ENCODE results near the gene TSPAN7. TPM values are rescaled to one million over a fixed set of nuclear protein-coding genes. Genes with fewer than 3 reads are reported as not detected.

Gene TSPAN7
- total RNA-seq, 1 experiment from 2014 or later = not detected

DNA sequence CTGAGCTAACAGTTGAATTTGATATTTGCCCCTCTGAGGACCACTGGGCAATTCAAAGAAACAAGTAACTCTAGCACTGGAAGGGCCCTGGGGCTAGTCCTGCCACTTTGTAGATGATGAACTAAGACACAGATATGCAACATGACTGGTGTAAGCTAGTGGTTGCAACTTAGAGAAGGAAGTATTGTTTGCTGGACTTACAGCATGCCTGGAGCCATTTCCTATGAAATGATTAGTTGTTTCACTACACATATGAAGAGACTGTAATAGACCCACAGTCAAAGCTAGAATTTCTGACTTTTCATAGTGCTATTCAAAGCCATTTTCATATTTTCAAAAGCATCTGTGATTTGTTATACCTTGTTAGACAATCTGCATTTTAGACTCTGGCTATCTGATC is 96.2 kb downstream of the TSPAN7 start:
- TF ChIP-seq, protein P1, sequence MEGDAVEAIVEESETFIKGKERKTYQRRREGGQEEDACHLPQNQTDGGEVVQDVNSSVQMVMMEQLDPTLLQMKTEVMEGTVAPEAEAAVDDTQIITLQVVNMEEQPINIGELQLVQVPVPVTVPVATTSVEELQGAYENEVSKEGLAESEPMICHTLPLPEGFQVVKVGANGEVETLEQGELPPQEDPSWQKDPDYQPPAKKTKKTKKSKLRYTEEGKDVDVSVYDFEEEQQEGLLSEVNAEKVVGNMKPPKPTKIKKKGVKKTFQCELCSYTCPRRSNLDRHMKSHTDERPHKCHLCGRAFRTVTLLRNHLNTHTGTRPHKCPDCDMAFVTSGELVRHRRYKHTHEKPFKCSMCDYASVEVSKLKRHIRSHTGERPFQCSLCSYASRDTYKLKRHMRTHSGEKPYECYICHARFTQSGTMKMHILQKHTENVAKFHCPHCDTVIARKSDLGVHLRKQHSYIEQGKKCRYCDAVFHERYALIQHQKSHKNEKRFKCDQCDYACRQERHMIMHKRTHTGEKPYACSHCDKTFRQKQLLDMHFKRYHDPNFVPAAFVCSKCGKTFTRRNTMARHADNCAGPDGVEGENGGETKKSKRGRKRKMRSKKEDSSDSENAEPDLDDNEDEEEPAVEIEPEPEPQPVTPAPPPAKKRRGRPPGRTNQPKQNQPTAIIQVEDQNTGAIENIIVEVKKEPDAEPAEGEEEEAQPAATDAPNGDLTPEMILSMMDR (conservative IDR thresholded peaks at IDR 0.05) = no peak
- no peak for TF ChIP-seq EZH2 (IDR thresholded peaks at IDR 0.05; ENCODE audit: low read depth)
- intact Hi-C loops (cut with micrococcal nuclease; ENCODE audit: unreplicated experiment) = no loop called here
- no peaks in the 10 kb centered on the region for H3K79me2 ChIP-seq (ENCODE audit: low read depth)
- H4K20me1 ChIP-seq (ENCODE audit: insufficient read depth) = no peaks in the 10 kb centered on the region
- no peak overlapping the region for H3K4me2 ChIP-seq
- no peak overlapping the region for H3K4me3 ChIP-seq
- no peaks in the 10 kb centered on the region for H3F3A ChIP-seq (ENCODE audit: insufficient read depth, low read depth)
- no peaks in the 10 kb centered on the region for H3K9me3 ChIP-seq (ENCODE audit: insufficient read depth, low read depth)
- no peak overlapping the region for H2AFZ ChIP-seq
- H3K27ac ChIP-seq = no peak overlapping the region
- CTCF ChIA-PET = no interaction called here
- H3K9me2 ChIP-seq (ENCODE audit: insufficient read depth) = no peaks in the 10 kb centered on the region
- POLR2A ChIA-PET (ENCODE audit: unreplicated experiment) = no interaction called here
- no TSS peak for BruUV-seq (replicated peaks)
- no peaks in the 10 kb centered on the region for H3K4me1 ChIP-seq (replicated peaks; ENCODE audit: insufficient read depth)
- DNase-seq = no peak
- no peaks in the 10 kb centered on the region for H3K27me3 ChIP-seq (ENCODE audit: insufficient read depth, low read depth)
- no peaks in the 10 kb centered on the region for H3K36me3 ChIP-seq (ENCODE audit: low read depth)

- intact Hi-C loops (cut with micrococcal nuclease; ENCODE audit: unreplicated experiment) = no loop called here
- TF ChIP-seq, protein P1 (conservative IDR thresholded peaks at IDR 0.05) = no peak
- TF ChIP-seq EZH2 (IDR thresholded peaks at IDR 0.05; ENCODE audit: low read depth) = no peak
- POLR2A ChIA-PET (ENCODE audit: unreplicated experiment) = no interaction called here
- H2AFZ ChIP-seq = no peak overlapping the region
- no peak overlapping the region for H3K27ac ChIP-seq
- H3K9me2 ChIP-seq (ENCODE audit: insufficient read depth) = no peaks in the 10 kb centered on the region
- H4K20me1 ChIP-seq (ENCODE audit: insufficient read depth) = no peaks in the 10 kb centered on the region
- H3F3A ChIP-seq (ENCODE audit: insufficient read depth, low read depth) = no peaks in the 10 kb centered on the region
- no peak overlapping the region for H3K4me2 ChIP-seq
- H3K27me3 ChIP-seq (ENCODE audit: insufficient read depth, low read depth) = no peaks in the 10 kb centered on the region
- DNase-seq = no peak
- H3K4me1 ChIP-seq (replicated peaks; ENCODE audit: insufficient read depth) = no peaks in the 10 kb centered on the region
- CTCF ChIA-PET = no interaction called here
- BruUV-seq (replicated peaks) = no TSS peak
- H3K79me2 ChIP-seq (ENCODE audit: low read depth) = no peaks in the 10 kb centered on the region
- H3K4me3 ChIP-seq = no peak overlapping the region
- no peaks in the 10 kb centered on the region for H3K36me3 ChIP-seq (ENCODE audit: low read depth)
- H3K9me3 ChIP-seq (ENCODE audit: insufficient read depth, low read depth) = no peaks in the 10 kb centered on the region
Measured at GRCh38 chrX:38660395-38661102, 99.2 kb downstream of the TSPAN7 start.

GRCh38 chrX:38661103-38661441 is 99.7 kb downstream of the TSPAN7 start:
- Histone ChIP-seq H3K9me2 (ENCODE audit: insufficient read depth) (no peaks in the 10 kb centered on the region), H3K36me3 (ENCODE audit: low read depth) (no peaks in the 10 kb centered on the region), H3K27me3 (ENCODE audit: insufficient read depth, low read depth) (no peaks in the 10 kb centered on the region), H2AFZ (no peak overlapping the region), H3K9me3 (ENCODE audit: insufficient read depth, low read depth) (no peaks in the 10 kb centered on the region), H3K4me1 (replicated peaks; ENCODE audit: insufficient read depth) (no peaks in the 10 kb centered on the region), H3K4me3 (no peak overlapping the region), H3K79me2 (ENCODE audit: low read depth) (no peaks in the 10 kb centered on the region), H3F3A (ENCODE audit: insufficient read depth, low read depth) (no peaks in the 10 kb centered on the region), H4K20me1 (ENCODE audit: insufficient read depth) (no peaks in the 10 kb centered on the region), H3K27ac (no peak overlapping the region), H3K4me2 (no peak overlapping the region)
- TF ChIP-seq, protein P1 (conservative IDR thresholded peaks at IDR 0.05) = no peak
- no peak for TF ChIP-seq EZH2 (IDR thresholded peaks at IDR 0.05; ENCODE audit: low read depth)
- POLR2A ChIA-PET (ENCODE audit: unreplicated experiment) = no interaction called here
- BruUV-seq (replicated peaks) = no TSS peak
- no peak for DNase-seq
- intact Hi-C loops (cut with micrococcal nuclease; ENCODE audit: unreplicated experiment) = no loop called here
- CTCF ChIA-PET = no interaction called here
